Kidney epithelial cell (primary cell): ENCODE data around the gene OR10Z1. TPM values are rescaled to one million over a fixed set of nuclear protein-coding genes. Genes with fewer than 3 reads are reported as not detected.

Experiments used
- DNase-seq: peaks from one replicate; pipeline ENCODE4 v3.0.0-alpha.2; 2010; ENCODE audit warnings: low read depth
- H3K27me3 ChIP-seq: 2 replicates; pipeline ENCODE4 v1.6.0; 2011; ENCODE audit warnings: low read length; ENCODE audit not compliant: control insufficient read depth, insufficient read depth
- H3K36me3 ChIP-seq: 2 replicates; pipeline ENCODE4 v1.5.1; 2011; ENCODE audit warnings: low read length; ENCODE audit not compliant: control insufficient read depth, insufficient read depth
- H3K4me3 ChIP-seq: 2 replicates; pipeline ENCODE4 v1.5.1; 2011; ENCODE audit warnings: low read depth, mild to moderate bottlenecking, control low read depth, low read length
- total RNA-seq: library from RNA; depleted of rRNA; stranded (reverse); fragments of >200 nt; gene quantifications from 2 replicates; pipeline ENCODE4 v1.2.3, GENCODE V29; 2015
- TF ChIP-seq, protein P1 (sequence below): IDR thresholded peaks from 2 replicates; pipeline ENCODE4 v1.5.1; 2011; ENCODE audit warnings: mild to moderate bottlenecking, moderate library complexity, low read length, control low read depth, inconsistent platforms; ENCODE audit not compliant: insufficient read depth, poor library complexity, severe bottlenecking

The OR10Z1 gene
- total RNA-seq, 1 donor from 2014 or later, result not detected

DNA sequence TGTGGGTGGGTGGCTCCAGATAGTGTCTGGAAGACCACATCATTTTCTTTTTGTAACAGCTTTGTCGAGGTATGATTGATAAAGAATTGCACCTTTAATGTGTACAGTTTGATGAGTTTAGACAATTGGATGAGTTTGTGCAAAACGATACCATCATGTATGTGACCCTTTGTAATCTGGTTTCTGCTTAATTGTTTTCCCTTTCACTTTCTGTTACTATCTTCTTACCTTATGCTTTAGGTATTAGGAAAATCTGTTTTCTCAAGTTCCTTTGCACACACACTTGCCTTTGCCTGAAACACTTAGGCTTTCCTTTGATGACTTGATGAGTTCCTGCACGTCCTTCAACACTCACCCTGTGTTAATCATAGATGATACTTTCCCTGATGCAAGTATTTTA is 6.8 kb downstream of the OR10Z1 start:
- Histone ChIP-seq H3K36me3 (no peaks in the 10 kb centered on the region), H3K4me3 (no peak overlapping the region), H3K27me3 (no peaks in the 10 kb centered on the region)
- no peak for DNase-seq
- TF ChIP-seq, protein P1, sequence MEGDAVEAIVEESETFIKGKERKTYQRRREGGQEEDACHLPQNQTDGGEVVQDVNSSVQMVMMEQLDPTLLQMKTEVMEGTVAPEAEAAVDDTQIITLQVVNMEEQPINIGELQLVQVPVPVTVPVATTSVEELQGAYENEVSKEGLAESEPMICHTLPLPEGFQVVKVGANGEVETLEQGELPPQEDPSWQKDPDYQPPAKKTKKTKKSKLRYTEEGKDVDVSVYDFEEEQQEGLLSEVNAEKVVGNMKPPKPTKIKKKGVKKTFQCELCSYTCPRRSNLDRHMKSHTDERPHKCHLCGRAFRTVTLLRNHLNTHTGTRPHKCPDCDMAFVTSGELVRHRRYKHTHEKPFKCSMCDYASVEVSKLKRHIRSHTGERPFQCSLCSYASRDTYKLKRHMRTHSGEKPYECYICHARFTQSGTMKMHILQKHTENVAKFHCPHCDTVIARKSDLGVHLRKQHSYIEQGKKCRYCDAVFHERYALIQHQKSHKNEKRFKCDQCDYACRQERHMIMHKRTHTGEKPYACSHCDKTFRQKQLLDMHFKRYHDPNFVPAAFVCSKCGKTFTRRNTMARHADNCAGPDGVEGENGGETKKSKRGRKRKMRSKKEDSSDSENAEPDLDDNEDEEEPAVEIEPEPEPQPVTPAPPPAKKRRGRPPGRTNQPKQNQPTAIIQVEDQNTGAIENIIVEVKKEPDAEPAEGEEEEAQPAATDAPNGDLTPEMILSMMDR, result no peak

DNA sequence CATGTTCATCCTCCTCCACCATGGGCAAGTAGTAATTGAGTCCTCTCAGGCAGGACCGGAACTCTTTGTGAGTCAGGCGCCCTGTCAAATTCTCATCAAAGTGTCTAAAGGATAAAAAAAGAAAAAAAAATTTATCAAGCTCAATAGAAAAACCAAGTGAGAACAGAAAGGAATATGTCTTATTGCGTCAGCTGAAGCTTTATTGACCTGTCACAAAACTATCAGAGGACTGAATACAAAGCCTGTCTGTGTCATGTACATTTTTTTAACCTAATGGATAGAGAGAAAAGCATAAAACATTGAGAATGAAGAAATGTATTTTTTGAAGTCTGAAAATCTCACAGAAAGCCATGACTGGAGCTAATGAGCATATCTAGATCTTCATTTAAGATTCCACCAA is 8.7 kb downstream of the OR10Z1 start:
- no peaks in the 10 kb centered on the region for H3K27me3 ChIP-seq
- no peaks in the 10 kb centered on the region for H3K36me3 ChIP-seq
- DNase-seq, result no peak
- H3K4me3 ChIP-seq, result no peak overlapping the region
- TF ChIP-seq, protein P1, result no peak

DNA sequence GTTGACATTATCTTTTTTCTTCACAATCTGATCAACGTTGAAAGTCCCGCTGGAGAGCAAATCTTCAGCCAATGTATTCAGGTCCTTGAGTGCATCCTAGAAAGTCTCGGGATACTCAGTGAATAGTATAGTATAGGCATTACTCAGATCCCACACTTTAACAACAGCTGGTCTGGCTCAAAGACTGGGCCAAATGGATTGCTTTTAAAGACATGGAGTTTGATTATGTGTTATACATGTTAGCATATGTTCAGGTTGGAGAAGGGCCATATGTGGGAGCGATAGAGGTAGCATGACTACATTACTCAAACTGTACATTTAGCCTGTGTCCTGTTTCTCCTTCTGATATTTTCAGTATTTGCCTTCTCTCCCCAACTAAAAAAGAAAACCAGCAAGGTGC is 33.1 kb downstream of the OR10Z1 start:
- H3K4me3 ChIP-seq, result no peak overlapping the region
- DNase-seq, result no peak
- no peaks in the 10 kb centered on the region for H3K27me3 ChIP-seq
- TF ChIP-seq, protein P1, result no peak
- H3K36me3 ChIP-seq, result no peaks in the 10 kb centered on the region

DNA sequence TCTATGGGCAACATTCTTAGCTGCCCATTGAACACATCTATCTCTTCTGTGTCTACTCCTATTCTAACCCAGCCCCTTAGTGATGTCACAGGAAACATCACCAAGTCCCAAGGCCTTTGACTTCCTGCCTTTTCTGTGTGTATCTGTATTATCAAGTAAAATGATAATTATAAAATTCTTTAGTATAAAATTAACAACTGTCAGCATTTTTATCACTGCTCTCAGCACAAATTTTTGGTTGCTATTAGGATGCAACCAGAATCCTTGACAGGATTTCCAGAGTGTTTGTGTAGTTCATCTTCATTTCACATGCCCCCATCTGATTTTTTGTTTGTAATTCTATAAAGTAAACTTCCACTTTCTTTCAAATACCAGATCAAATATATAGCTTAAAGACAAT is 33.8 kb downstream of the OR10Z1 start:
- DNase-seq, result no peak

DNA sequence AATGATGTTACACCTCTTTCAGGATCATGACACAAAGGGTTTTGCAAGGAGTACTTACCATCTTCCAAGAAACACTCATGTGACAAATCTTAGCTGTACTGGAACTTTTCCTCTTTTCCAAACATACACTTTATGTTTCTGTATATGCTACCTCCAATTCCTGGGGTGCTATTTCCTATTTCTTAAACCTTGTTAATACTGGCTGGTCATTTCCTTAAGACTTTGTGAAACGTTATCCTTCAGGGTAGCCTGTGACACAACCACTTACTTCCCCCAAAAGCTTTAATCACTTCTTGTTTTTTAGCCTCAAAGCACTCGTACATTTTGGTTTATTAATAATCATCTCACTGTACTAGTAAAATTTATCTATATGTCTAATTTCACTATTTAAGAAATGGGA is 39.4 kb downstream of the OR10Z1 start:
- TF ChIP-seq, protein P1, result no peak
- DNase-seq, result no peak
- H3K36me3 ChIP-seq, result no peaks in the 10 kb centered on the region
- H3K4me3 ChIP-seq, result no peak overlapping the region
- H3K27me3 ChIP-seq, result no peaks in the 10 kb centered on the region

More for the DNA sequence above, 33.8 kb downstream of the OR10Z1 start:
- Histone ChIP-seq H3K36me3 (no peaks in the 10 kb centered on the region), H3K27me3 (no peaks in the 10 kb centered on the region), H3K4me3 (no peak overlapping the region)
- TF ChIP-seq, protein P1, result no peak

DNA sequence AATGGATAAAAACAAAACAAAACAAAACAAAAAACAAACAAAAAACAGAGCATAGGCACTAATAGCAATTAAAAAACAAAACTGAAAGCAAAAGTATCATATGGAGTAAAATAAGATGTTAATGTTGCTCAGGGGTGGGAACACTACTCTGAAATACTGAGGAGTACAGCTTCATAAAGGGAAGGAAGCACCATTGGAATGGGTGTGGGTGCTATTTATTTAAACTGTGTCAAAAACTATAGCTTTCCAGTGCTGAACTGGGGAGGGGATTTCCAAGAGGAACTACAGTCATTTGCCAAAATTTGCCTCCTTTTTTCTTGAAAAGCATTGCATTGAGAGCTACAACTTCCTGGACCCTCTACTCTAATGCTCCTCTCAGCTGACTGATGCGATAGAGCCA is 41.4 kb downstream of the OR10Z1 start:
- Histone ChIP-seq H3K4me3 (no peak overlapping the region), H3K27me3 (no peaks in the 10 kb centered on the region), H3K36me3 (no peaks in the 10 kb centered on the region)
- TF ChIP-seq, protein P1, result no peak
- DNase-seq, result no peak
